GM19035 (cell line): ENCODE measurements around the gene SINHCAF.
"Not testable (repeated sequence)": the region's sequence is repeated elsewhere in the genome, so short reads cannot be mapped to it uniquely, and the experiment has no call there.

Experiments
- ATAC-seq: cut with Tn5 transposase; IDR thresholded peaks from one replicate; pipeline ENCODE4 v1.9.1; 2021; ENCODE audit not compliant: unreplicated experiment

SINHCAF gene, protein sequence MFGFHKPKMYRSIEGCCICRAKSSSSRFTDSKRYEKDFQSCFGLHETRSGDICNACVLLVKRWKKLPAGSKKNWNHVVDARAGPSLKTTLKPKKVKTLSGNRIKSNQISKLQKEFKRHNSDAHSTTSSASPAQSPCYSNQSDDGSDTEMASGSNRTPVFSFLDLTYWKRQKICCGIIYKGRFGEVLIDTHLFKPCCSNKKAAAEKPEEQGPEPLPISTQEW

DNA sequence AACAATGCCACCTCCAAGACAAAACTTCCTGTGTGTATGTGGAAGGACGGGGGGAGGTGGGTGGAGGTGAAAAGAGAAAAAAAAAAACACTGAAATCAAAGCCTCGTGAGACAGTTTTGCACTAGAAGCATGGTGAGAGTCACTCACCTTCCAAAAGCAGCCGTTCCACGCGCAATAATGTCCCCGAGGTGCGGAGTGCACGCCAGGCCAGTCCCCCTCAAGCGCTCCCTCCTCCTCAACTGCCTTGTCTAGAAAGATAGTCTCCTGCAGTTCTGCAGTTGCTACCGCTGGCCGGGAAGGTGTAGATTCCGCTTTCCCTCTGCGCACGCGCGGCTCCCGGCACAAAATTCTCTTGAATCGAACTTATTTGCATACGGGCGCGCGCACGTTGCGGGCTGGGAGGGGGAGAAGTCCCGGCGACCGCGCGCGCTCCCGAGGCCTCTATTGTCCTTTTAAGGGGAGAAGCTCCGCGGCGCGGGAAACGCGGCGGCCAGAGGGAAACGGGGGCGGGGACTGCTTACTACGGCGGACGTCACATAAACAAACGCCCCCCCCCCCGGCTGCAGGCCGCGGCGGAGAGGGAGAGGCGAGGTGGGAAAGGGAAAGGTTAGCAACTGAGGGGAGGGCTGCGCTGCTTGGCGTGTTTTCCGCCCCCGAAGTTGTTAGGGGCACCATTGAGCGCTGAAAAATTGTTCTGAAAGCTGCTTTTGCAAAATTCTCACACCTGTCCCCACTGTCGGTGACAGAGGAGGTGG lies at the start of gene SINHCAF:
SINHCAF (minus strand) TSS at position 274 of the 755 bp plus-strand sequence. CDS start 27,946 bp downstream, outside the sequence.
- peak; percentile 54 for ATAC-seq

DNA sequence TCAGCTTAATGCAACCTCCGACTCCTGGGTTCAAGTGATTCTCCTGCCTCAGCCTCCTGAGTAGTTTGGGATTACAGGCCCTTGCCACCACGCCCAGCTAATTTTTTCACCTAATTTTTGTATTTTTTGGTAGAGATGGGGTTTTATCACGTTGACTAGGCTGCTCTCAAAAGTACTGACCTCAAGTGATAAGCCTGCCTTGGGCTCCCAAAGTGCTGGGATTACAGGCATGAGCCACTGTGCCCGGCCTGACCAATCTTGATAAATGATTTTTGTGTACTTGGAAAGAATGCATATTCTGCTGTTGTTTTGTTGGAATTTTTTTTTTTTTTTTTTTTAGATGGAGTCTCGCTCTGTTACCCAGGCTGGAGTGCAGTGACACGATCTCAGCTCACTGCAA lies 49.5 kb upstream of the SINHCAF start:
- not testable (repeated sequence) for ATAC-seq

DNA sequence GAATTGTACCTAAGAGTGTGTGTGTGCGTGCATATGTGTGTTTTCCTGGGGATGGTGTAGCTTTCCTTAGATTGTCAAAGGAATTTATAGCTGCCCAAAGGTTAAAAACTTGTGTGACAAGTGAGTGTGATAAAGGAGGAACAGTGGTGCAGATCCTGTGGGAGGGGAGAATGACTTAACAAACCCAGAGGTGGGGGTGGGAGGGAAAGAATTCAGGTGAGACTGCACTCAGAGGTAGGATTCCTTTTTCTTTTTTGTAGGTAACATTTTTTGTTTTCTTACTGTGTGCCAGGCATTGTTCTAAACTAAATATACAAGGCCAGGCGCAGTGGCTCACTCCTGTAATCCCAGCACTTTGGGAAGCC lies 45.3 kb upstream of the SINHCAF start:
- no peak for ATAC-seq

DNA sequence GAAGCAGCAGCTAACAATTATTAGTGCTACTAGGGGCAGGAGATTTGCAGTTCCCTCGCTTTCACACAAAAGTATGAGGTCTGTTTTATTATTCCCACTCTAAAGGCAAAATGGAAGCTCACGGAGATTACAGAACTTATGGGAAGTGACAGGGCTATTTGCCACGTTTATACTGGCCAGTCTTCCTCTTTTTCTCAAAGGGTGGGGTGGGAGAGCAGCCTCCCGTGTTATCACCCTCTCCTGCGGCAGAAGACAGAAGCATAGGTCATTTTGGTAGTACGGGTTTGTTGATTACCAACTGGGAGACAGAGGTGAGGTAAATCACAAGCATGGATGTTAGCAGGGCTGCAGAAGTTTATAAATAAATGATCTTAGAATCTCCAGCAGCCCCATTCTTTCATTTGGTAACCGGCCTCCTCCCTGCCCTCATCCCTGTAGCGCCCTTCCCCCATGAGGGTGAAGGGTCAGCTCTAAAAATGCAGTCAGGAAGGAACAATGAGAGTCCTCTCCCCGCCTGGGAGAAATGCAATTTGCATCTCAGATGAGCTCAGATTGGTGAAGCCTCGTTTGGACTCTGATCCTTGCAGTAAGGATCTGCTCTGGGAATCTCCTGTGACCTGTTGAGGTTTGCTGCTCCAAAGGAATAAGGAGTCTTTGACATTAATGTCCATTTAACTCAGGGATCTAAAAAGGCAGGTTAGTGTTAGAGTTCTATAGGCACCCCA lies 44.7 kb upstream of the SINHCAF start:
- no peak for ATAC-seq

DNA sequence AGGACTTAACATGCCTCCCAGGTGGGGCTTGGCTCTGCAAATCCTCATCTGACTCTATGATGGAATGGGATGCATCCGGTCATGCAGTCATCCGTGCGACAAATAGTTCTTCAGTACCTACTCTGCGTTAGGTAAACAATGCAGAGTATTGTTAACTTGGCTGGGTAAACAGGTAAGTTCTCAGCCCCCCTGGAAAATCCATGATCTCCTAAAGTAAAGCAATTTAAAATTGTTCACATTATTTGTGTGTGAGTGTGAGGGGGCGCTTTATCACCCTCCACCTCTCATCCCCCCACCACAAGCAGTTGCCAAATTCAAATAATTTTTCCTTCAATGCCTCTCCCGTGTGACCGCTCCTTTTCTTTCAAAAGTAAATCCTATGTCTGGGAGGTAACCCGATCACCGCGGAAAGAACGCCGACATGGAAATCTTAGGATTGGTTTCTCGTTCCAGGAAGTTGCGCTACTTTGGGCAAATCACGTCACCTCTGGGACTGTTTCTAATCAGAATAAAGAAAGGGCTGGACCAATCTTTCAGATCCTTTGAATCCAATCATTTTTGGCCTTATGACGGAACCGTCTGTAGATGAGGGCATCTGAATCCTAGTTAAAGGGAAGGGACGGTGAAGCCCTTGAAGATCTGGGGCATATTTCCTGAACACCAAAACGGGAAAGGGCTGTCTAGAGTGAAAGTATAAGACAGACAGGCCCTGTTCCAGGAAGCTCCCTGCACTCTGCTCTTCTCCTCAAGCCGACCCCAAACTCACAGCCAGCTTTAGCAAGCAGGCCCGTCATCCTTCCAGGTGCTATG lies 44.0 kb upstream of the SINHCAF start:
- ATAC-seq = no peak

DNA sequence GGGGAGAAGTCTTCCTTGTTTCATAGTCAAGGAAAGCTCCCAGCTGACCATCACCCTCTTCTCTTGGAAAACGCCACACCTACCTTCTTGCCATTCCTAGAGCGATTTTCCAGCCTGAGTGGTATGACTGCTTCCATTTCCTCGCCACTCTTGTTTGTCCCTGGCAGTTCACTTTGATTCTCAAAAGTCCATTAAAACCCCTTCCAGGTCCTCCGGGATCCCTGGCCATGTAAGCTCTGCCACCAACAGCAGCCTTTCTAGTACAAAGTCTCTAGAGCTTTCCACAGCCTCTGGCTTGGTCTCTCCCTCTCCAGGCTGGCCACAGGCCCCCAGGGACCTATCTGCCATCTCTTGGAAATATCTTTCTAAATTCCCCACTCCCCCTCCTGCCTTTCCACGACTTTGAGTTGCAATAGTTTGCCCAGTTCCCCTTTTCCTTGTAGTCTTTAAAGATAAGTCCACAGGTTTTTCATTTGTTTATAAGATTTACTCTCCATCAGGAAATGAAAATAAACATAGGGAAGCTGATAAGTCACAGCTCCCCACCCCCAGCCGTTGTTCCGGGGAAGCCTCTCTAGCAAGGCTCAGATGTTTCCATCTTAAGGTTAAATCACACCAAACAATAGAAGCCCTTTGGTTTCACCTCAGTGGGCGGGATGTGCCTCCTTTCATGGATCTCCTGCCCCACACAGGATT lies 42.9 kb upstream of the SINHCAF start:
- no peak for ATAC-seq

DNA sequence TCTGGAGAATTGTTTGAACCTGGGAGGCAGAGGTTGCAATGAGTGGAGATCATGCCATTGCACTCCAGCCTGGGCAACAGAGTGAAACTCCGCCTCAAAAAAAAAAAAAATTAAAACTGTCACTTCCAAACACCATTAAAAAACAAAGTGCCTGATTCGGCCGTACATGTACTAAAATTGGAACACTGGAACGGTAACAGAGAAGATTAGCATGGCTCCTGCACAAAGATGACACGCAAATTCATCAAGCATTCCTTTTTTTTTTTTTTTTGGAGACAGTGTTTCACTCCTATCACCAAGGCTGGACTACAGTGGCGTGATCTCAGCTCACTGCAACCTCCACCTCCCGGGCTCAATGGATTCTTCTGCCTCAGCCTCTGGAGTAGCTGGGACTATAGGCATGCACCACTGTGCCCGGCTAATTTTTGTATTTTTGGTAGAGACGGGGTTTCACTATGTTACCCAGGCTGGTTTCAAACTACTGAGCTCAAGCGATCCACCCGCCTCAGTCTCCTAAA lies 40.2 kb upstream of the SINHCAF start:
- ATAC-seq = no peak

DNA sequence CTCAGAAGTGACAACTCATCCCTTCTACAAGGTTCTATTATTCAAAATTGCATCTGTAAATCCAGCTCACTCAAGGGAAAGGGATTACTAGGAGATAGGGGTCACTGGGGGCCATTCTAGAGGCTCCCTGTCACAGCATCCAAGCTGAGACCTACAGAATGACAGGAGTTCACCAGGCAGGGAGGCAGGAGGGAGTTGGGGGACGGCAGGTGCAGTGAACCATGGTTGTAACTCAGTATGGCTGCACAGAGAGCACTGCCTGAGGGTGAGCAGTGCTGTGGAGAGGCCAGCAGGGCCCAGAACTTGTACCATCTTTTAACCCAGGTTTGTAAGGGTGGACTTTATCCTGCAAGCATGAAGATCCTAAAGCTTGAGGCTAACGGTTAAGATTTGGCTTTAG lies 37.9 kb upstream of the SINHCAF start:
- ATAC-seq = no peak

DNA sequence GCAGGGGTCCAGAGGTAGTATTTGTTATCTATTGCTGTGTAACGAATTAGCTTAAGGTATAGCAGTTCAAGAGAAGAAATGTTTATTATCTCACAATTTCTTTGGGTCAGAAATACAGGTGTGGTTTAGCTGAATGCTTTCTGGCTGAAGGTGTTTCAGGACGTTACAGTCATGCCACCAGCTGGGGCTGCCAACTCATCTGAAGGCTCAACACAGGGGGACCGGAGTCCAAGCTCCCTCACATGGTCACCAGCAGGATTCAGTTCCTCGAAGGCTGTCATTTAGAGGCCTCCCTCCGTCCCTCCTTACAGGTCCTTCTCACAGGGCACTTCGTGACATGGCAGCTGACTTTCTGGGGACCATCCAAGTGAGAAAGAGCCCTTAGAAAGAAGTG lies 37.5 kb upstream of the SINHCAF start:
- no peak for ATAC-seq

DNA sequence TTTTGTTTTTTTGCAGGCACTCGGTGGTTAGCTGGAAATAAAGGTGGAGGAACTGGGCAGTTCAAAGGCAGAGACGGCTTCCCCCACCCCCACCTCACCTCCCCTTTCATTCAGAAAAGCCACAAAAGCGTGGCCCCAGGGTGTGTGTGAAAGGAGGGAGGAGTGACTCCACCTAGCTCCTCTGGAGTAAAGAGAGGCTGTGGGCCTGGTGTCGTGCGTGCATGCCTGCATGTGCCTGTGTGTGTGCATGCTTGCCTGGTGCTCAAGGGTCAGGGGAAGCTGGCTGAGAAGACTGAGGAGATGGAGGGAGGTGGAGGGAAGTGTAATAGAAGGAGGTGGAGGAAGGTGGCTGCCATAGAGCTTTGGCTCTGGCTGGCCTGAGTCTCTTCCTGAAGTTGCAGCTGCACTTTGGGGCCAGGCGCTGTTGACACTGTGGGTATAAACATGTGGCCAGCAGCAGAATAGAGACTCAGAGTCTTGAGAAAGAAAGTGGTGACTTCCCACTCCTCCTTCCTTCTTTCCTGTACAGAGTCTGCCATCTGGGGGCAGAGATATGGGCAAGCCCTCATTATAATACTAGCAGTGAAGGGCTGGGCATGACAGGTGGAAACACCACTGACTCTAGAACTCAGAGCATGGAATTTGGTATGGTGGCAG lies 36.9 kb upstream of the SINHCAF start:
- ATAC-seq = peak; percentile 78

DNA sequence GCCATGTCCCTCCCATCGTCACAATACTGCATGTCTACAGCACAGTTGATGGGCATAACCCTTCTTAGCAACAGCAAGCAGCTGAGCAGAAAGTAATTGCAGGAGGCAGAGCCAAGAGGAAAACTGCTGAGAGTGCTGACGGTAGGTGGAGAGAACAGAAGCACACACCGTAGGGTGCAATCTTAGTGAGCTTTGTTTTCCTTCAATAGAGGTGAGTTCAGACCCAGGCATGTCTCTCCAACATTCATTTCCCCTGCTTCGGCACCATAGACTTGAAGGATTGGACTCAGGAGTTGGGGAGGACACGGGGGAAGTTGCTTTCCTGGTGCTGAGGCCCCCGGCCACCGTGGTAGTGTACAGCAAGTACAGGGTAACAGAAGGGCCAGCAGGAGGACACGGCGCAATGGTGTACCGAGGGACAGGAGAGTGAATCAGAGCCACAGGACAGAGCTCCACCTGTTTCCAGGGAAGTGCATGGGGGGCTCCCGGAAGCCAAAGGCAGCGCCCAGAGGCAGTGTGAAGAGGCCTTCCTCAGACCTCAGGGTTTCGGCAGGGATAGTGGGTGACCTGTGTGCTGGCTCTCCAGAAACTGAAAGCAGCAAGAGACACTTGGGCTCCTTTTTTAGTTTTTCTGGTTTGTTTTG lies 36.3 kb upstream of the SINHCAF start:
- no peak for ATAC-seq

DNA sequence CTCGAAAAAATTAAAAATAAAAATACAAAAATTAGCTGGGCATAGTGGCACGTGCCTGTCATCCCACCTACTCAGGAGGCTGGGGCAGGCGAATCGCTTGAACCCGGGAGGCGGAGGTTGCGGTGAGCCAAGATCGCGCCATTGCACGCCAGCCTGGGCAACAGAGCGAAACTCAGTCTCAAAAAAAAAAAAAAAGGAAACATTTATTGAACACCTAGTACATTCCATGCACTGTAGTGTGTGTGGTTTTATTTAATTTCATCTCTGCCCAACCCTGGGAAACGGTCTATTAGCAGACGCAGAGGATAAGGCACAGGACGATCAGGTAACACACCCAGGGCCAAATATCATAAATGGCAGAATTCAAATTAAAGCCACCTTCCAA lies 35.8 kb upstream of the SINHCAF start:
- no peak for ATAC-seq

DNA sequence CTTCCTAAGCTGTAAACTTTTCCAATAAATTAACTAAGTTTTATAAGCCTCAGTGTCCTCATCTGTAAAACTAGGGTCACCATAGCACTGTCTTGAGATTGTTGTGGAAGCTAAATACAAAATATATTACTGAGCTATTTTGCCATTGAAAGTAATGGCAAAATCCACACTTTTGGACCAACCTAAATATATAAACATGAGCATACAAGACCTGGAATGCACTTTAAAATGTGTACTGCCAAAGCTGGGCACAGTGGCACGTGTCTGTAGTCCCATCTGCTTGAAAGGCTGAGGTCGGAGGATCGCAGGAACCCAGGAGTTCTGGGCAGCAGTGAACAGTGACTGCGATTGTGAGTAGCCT lies 29.8 kb upstream of the SINHCAF start:
- no peak for ATAC-seq

DNA sequence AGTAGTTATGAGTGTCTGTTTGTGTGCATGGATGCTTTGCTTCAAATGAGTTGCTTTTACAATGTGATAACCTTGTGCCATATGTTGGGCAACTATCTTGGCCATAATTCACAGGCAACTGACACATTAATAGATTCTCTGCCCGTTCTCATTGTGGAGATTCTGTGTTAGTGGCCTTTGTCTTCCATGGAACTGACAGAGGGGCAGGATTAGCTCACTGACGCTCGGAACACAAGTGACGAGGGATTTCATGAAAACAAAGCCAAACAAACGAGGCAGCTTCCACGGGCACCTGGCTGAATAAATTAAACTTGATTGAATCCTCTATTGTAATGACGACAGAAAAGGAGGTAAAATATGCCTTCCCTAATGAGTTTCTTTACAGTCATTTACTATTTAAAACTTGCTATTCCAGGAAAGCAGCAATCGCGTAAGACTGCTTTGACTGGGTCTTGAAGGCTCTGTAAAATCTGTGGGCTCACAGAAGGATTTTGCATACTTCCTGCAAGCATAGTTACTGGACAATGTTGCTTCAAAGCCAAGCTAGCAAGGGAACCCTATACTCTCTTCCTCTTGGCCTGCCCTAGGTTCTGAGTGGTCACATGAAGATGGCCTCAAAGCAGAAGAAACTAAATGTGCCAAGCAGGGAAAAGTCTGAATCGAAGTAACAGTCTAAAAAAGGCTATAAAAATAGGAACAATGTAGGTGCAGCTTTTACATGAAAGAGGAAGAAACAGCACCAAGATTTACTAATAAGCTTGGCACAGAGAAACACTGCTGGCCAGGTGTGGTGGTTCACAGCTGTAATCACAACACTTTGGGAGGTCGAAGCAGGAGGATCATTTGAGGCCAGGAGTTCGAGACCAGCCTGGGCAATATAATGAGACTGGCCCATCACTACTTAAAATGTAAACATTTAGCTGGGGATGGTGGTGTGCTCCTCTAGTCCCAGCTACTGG lies 28.1 kb upstream of the SINHCAF start:
- ATAC-seq = no peak

DNA sequence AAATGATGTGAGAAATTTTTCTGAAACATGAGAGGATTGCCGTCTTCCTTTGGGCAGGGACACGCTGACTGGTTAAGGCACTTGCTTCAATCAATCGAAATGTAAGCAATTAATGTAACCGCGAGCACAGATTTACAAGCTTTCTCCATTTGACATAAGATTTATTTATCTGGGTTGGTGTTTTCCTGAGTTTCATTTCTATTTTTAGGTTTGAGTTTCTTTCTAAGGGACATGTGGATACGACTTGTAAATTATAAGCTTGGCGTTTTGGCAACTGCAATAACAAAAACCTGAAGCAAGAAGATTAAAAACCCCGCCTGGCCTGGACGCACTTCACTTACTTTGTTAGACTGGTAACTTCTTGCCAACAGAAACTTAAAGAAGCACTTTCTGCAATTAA lies 20.3 kb upstream of the SINHCAF start:
- ATAC-seq = no peak

DNA sequence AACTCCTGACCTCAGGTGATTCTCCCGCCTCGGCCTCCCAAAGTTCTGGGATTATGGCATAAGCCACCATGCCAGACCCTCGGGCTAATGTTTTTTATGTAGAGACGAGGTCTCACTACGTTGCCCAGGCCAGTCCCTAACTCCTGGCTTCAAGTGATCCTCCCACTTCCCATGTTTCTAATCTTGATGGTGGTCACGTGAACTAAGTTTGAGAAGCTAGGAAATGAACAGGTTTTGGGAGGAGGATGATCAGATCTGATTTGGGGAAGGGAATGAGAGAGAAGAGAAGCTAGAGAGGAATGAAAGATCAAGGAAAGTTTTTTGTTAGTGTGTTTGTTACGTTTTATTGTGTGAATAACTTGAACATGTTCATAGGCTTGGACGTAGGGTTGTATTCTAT lies 17.2 kb upstream of the SINHCAF start:
- no peak for ATAC-seq

DNA sequence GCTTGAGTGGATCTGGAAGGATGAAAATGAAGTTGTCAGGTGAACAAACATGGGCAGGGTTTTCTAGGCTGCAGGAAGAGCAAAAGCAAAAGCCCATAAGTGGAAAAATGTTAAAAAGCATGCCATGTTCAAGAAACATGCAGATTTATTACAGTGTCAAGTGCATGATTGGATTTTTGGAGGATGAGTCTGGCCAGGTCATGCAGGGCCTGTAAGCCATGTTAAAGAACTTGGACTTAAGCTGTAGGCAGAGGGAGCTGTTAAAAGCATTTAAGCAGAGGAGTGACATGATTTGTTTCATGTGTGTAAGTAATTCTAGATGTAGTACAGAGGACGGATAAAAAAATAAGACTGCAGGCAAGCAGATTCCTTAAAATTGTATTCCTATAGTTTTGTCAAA lies 16.3 kb upstream of the SINHCAF start:
- ATAC-seq = no peak

DNA sequence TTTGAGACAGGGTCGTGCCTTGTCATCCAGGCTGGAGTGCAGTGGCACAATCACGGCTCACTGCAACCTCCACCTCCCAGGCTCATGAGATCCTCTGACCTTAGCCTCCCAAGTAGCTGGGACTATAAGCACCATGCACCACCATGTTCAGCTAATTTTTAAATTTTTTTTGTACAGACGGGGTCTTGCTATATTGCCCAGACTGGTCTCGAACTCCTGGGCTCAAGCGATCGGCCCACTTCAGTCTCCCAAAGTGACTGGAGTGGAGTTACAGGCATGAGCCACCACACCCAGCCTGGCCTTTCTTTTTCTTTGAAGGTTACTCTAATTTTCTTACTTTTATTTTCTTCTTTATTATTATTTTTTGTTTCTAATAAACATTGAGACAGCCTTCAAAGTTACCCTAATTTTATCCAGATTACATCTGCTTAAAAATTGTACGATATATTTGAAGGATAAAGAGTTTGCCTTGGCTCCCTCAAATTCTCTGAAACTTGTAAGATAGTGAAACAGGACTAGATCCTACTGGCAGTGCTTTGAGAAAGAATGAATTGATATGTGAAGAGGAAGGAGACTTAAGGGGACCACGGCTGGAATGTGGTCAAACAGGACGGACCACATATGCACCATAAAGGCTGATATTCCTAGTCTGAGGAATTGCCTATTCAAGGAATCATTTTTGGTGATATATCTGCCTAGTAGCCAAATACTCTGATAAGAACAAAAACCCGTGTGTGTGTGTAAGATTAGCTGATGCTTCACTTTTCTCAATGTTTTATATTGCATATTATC lies 14.1 kb upstream of the SINHCAF start:
- no peak for ATAC-seq
